Stomach smooth muscle (tissue), 2 donors: ENCODE results near the gene EPPIN.

Experiments used
- H3K27ac ChIP-seq: one replicate; pipeline ENCODE4 v1.7.0; 2013; ENCODE audit warnings: mild to moderate bottlenecking, low read length, inconsistent platforms
- H3K27me3 ChIP-seq, 2 donors: one replicate each; pipeline ENCODE4 v1.7.0; 2013; ENCODE audit warnings: low read length in 2 of 2; ENCODE audit not compliant: insufficient read depth in 2 of 2, control insufficient read depth in 1 of 2
- H3K36me3 ChIP-seq, 2 donors: one replicate each; pipeline ENCODE4 v1.7.0; 2013; ENCODE audit warnings: low read length in 2 of 2; ENCODE audit not compliant: control insufficient read depth in 2 of 2, insufficient read depth in 2 of 2
- H3K4me1 ChIP-seq: one replicate; pipeline ENCODE4 v1.7.0; 2013; ENCODE audit warnings: low read length; ENCODE audit not compliant: control insufficient read depth, insufficient read depth
- H3K4me3 ChIP-seq, 2 donors: one replicate each; pipeline ENCODE4 v1.7.0; 2013; ENCODE audit warnings: low read length in 2 of 2
- H3K9ac ChIP-seq, 2 donors: one replicate each; pipeline ENCODE4 v1.7.0; 2013; ENCODE audit warnings: low read length in 2 of 2, mild to moderate bottlenecking in 1 of 2
- H3K9me3 ChIP-seq, 2 donors: one replicate each; pipeline ENCODE4 v1.7.0; 2013; ENCODE audit warnings: low read length in 2 of 2; ENCODE audit not compliant: control insufficient read depth in 2 of 2
- donor health status: healthy.
- donor health status: Pancreatic carcinoma.

The EPPIN gene

DNA sequence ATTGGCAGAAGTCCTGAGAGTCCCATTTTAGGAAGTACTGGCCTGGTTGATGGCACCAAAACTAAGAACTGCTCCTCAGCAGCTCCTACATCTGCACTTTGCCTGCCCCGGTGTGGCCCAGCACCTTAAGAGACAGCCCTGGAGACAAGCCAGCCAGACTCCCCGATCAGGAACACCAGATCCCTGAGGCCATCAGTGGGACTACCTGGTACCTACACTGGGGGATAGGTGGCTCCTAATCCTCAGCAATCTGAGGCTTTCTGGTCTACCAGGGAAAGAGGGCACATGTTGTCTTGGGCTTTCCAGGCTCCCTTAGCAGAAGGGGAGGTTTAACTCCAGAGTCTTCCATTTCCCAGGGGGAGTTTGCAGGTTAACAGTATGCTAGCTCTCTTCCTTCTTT, 7.8 kb downstream of the EPPIN start, which contains the start of gene WFDC6:
WFDC6 (minus strand) TSS at position 101 of the 400 bp plus-strand sequence; CDS start at position 26, 75 bp downstream.
- H3K27ac ChIP-seq = no peak within 1 kb of the TSS
- no peak within 1 kb of the TSS for H3K9ac ChIP-seq

GRCh38 chr20:45538209-45538799, 8.9 kb downstream of the EPPIN start:
- Histone ChIP-seq H3K4me3 (no peak overlapping the region), H3K9me3 (no peaks in the 10 kb centered on the region), H3K9ac (no peak overlapping the region), H3K27ac (no peak overlapping the region), H3K27me3 (peaks cover 3 to 13% of the 10 kb centered on the region in 2 donors), H3K36me3 (no peaks in the 10 kb centered on the region), H3K4me1 (no peaks in the 10 kb centered on the region)

More for the DNA sequence above, 7.8 kb downstream of the EPPIN start, which contains the start of gene WFDC6:
- Histone ChIP-seq H3K4me1 (no peaks in the 10 kb centered on the region), H3K9me3 (no peaks in the 10 kb centered on the region), H3K4me3 (no peak within 1 kb of the TSS), H3K36me3 (no peaks in the 10 kb centered on the region), H3K27me3 (peaks cover 3 to 11% of the 10 kb centered on the region in 2 donors)

- peaks cover 0 to 12% of the 10 kb centered on the region in 2 donors for H3K27me3 ChIP-seq
- H3K4me3 ChIP-seq = no peak overlapping the region
- no peaks in the 10 kb centered on the region for H3K36me3 ChIP-seq
- H3K9me3 ChIP-seq = no peaks in the 10 kb centered on the region
- no peak overlapping the region for H3K27ac ChIP-seq
- no peak overlapping the region for H3K9ac ChIP-seq
- H3K4me1 ChIP-seq = no peaks in the 10 kb centered on the region
Measured at GRCh38 chr20:45527294-45527693, 19.9 kb downstream of the EPPIN start.

DNA sequence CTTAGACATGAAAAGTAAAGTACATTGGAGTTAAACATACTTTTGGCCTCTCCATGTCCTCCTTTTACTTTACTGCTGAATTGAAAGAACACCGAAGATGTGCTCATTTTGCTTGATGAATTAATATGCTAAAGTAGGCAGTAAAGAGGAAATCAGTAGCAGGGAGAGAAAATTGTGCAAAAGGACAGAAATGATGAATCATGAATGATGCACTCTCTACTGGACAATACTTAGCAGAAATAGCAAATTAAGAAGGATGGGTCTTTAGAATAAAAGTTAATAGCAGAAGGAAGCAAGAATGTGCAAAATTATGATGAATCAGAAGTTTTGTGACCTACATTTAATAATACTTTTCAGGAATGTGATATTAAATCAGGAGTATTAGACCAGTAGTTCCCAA, 23.4 kb downstream of the EPPIN start:
- Histone ChIP-seq H3K27me3 (peaks cover 0 to 12% of the 10 kb centered on the region in 2 donors), H3K36me3 (no peaks in the 10 kb centered on the region), H3K4me3 (no peak overlapping the region), H3K9ac (no peak overlapping the region), H3K4me1 (no peaks in the 10 kb centered on the region), H3K27ac (no peak overlapping the region), H3K9me3 (no peaks in the 10 kb centered on the region)

DNA sequence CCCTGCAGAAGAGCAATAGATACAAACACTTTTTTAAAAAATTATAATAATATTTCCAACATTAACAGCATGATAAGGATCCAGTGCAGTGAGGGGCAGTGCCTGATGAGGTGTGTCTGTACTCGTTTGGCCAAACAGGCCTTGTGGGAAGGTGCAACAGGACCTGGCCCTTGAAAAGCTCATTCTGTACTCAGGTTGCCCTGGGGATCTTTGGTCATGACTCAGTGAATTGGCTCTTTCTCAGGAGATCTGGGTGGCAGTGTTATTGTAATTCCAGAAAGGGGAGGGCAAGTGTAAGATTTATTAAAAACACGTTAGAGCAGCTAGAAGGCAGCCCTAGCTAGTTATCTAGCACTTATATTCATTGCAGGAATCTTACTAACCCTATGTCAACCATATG, 28.9 kb downstream of the EPPIN start:
- Histone ChIP-seq H3K9ac (no peak overlapping the region), H3K9me3 (no peaks in the 10 kb centered on the region), H3K4me3 (no peak overlapping the region), H3K27me3 (peaks cover 0 to 8% of the 10 kb centered on the region in 2 donors), H3K36me3 (no peaks in the 10 kb centered on the region), H3K27ac (no peak overlapping the region), H3K4me1 (no peaks in the 10 kb centered on the region)

- Histone ChIP-seq H3K4me1 (no peaks in the 10 kb centered on the region), H3K4me3 (no peak within 1 kb of the TSS), H3K27me3 (peaks cover 0 to 5% of the 10 kb centered on the region in 2 donors), H3K9ac (no peak within 1 kb of the TSS), H3K9me3 (no peaks in the 10 kb centered on the region), H3K27ac (no peak within 1 kb of the TSS), H3K36me3 (no peaks in the 10 kb centered on the region)
Measured at GRCh38 chr20:45515147-45515913, 31.9 kb downstream of the EPPIN start, which contains the start of gene SPINT3. Gene SPINT3 (minus strand): TSS chr20:45515622. CDS start chr20:45515608, 14 bp downstream.

- Histone ChIP-seq H3K36me3 (no peaks in the 10 kb centered on the region), H3K27me3 (peaks cover 0 to 6% of the 10 kb centered on the region in 2 donors), H3K4me3 (no peak overlapping the region), H3K4me1 (no peaks in the 10 kb centered on the region), H3K9ac (no peak overlapping the region), H3K9me3 (no peaks in the 10 kb centered on the region), H3K27ac (no peak overlapping the region)
Measured at GRCh38 chr20:45510242-45510862, 36.8 kb downstream of the EPPIN start.

DNA sequence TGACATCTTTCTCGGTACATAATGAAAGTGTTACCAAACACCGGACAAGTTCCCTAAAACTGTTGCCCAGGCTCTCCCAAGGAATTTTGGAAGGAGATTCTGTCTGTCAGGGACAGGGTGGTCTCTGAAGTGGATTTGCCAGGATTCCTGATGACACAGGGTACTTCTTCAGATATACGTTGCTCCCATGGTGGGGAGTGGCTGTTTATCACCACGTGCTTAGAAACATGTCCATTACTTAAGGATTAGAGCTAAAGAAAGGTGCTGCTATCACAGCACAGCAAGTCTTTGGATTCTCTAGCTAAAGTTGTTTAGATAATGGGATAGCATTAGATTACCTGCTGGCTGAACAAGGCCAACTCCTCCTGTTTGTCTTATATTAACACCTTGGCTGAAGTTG, 38.1 kb downstream of the EPPIN start:
- H3K4me3 ChIP-seq = no peak overlapping the region
- no peaks in the 10 kb centered on the region for H3K9me3 ChIP-seq
- no peaks in the 10 kb centered on the region for H3K4me1 ChIP-seq
- no peak overlapping the region for H3K27ac ChIP-seq
- H3K27me3 ChIP-seq = peaks cover 0 to 6% of the 10 kb centered on the region in 2 donors
- no peak overlapping the region for H3K9ac ChIP-seq
- no peaks in the 10 kb centered on the region for H3K36me3 ChIP-seq

- peaks cover 0 to 5% of the 10 kb centered on the region in 2 donors for H3K27me3 ChIP-seq
- no peaks in the 10 kb centered on the region for H3K36me3 ChIP-seq
- no peaks in the 10 kb centered on the region for H3K4me1 ChIP-seq
- H3K27ac ChIP-seq = no peak overlapping the region
- no peaks in the 10 kb centered on the region for H3K9me3 ChIP-seq
- no peak overlapping the region for H3K9ac ChIP-seq
- H3K4me3 ChIP-seq = no peak overlapping the region
Measured at GRCh38 chr20:45508068-45508886, 38.9 kb downstream of the EPPIN start.
